ENCODE measurements around the gene IMPDH1.

IMPDH1 gene

DNA sequence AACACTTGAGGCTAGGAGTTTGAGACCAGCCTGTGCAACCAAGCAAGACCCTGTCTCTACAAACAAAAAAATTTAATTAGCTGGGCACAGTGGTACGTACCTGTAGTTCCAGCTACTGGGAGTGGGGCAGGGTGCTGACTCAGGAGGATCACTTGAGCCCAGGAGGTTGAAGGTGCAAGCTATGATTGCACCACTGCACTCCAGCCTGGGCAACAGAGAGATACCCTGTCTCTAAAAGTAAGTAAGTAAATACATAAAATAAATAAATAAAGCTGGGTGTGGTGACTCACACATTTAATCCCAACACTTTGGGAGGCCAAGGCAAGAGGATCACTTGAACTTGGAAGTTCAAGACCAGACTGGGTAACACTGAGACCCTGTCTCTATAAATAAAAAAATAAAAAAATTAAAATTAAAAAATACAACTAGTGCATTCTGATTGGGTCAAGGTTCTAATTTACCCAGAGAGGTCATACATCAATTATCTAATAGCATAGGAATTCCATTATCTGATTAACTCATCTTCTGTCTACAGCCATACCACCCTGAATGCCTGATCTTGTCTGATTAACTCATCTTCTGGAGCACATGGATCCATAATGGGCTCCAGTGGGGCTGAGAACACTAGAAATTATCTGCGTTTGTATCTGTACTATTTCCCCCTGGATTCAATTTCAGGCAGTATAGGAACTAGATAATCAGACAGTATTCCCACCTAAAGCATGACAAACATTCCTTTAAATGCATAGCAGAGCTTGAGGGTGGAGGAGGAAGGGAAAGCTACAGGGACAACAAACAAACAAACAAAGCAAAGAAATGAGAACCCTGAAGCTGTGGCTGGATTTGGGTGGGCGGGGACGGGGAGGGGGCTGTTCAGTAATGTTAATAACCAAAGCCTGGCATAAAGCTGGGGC is 24.9 kb upstream of the IMPDH1 start:
- Histone ChIP-seq H3K27ac (ENCODE audit: low read depth in 2 of 2, low read length in 2 of 2) (no peak overlapping the region), H3K36me3 (ENCODE audit: control insufficient read depth in 2 of 2, insufficient read depth in 2 of 2, low read length in 2 of 2) (no peaks in the 10 kb centered on the region), H3K4me3 (ENCODE audit: low read length in 2 of 2) (no peak overlapping the region), H3K27me3 (ENCODE audit: control insufficient read depth in 2 of 2, insufficient read depth in 2 of 2, low read length in 2 of 2) (no peaks in the 10 kb centered on the region), H3K4me1 (ENCODE audit: control insufficient read depth in 2 of 2, insufficient read depth in 2 of 2, low read length in 2 of 2) (no peaks in the 10 kb centered on the region), H3K9ac (ENCODE audit: low read depth in 1 of 2, low read length in 2 of 2) (no peak overlapping the region), H3K9me3 (ENCODE audit: control insufficient read depth in 2 of 2, low read length in 2 of 2) (no peaks in the 10 kb centered on the region)

DNA sequence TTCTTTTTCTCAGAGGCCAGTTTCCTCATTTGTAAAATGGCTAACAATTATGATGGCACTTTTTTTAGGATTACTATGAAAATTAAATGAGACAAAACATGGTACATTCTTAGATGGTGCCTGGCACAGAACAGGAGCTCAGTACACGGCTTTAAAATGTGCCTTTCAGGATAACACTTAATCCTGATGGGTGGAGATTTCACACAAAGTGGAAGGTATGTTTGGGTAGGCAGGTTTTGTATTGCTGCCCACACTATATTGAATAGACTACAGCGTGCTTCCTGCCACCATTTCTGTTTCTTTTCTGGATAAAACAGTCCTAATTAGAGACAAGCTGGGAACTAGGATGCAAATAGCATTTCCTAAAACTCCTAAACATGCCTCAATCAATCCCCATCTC is 22.0 kb upstream of the IMPDH1 start:
- H3K27ac ChIP-seq (ENCODE audit: low read depth in 2 of 2, low read length in 2 of 2) = no peak overlapping the region
- H3K9ac ChIP-seq (ENCODE audit: low read depth in 1 of 2, low read length in 2 of 2) = no peak overlapping the region
- H3K4me1 ChIP-seq (ENCODE audit: control insufficient read depth in 2 of 2, insufficient read depth in 2 of 2, low read length in 2 of 2) = peaks cover 0 to 2% of the 10 kb centered on the region in 2 donors
- H3K27me3 ChIP-seq (ENCODE audit: control insufficient read depth in 2 of 2, insufficient read depth in 2 of 2, low read length in 2 of 2) = no peaks in the 10 kb centered on the region
- H3K4me3 ChIP-seq (ENCODE audit: low read length in 2 of 2) = no peak overlapping the region
- no peaks in the 10 kb centered on the region for H3K9me3 ChIP-seq (ENCODE audit: control insufficient read depth in 2 of 2, low read length in 2 of 2)
- no peaks in the 10 kb centered on the region for H3K36me3 ChIP-seq (ENCODE audit: control insufficient read depth in 2 of 2, insufficient read depth in 2 of 2, low read length in 2 of 2)

DNA sequence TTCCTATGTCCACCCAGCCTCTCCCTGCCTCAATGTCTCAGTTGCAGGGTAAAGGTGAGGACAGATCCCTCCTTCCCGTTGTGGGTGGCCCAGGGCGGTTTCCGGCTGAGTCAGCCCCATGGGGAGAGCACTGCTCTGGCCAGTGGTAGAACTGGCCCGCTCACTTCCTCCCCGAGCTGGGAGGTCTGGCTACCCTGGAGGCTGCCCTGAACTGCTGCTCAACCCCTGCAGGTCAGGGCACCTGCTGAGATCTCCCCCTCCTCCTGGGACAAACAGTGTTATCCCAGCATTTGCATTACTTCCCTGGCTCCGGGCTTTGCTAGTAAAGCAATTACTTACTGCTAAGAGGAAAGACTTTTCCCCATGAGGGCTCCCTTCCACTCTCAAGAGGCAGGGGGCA is 21.4 kb upstream of the IMPDH1 start:
- H3K9ac ChIP-seq (ENCODE audit: low read depth in 1 of 2, low read length in 2 of 2) = no peak overlapping the region
- H3K36me3 ChIP-seq (ENCODE audit: control insufficient read depth in 2 of 2, insufficient read depth in 2 of 2, low read length in 2 of 2) = no peaks in the 10 kb centered on the region
- H3K4me3 ChIP-seq (ENCODE audit: low read length in 2 of 2) = no peak overlapping the region
- peaks cover 0 to 2% of the 10 kb centered on the region in 2 donors for H3K4me1 ChIP-seq (ENCODE audit: control insufficient read depth in 2 of 2, insufficient read depth in 2 of 2, low read length in 2 of 2)
- no peaks in the 10 kb centered on the region for H3K9me3 ChIP-seq (ENCODE audit: control insufficient read depth in 2 of 2, low read length in 2 of 2)
- no peaks in the 10 kb centered on the region for H3K27me3 ChIP-seq (ENCODE audit: control insufficient read depth in 2 of 2, insufficient read depth in 2 of 2, low read length in 2 of 2)
- no peak overlapping the region for H3K27ac ChIP-seq (ENCODE audit: low read depth in 2 of 2, low read length in 2 of 2)

DNA sequence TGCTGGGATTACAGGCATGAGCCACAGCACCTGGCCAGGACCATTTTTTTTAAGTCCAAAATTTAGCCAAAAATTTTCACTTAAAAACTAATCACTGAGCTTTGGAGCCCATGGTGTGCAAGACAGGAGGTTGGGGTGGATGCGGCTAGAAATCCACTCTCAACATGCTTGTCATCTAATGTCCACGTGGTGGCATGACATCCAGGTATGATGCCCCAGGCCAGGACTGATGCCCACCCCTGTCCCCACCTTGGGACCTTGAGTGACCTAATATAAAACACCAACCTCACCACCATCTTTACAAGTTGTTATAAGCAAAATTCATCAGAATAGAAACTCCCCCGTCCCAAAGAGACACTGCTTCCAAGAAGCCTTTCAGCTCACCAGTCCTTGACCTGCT is 20.4 kb upstream of the IMPDH1 start:
- no peak overlapping the region for H3K4me3 ChIP-seq (ENCODE audit: low read length in 2 of 2)
- H3K9ac ChIP-seq (ENCODE audit: low read depth in 1 of 2, low read length in 2 of 2) = no peak overlapping the region
- no peaks in the 10 kb centered on the region for H3K36me3 ChIP-seq (ENCODE audit: control insufficient read depth in 2 of 2, insufficient read depth in 2 of 2, low read length in 2 of 2)
- no peak overlapping the region for H3K27ac ChIP-seq (ENCODE audit: low read depth in 2 of 2, low read length in 2 of 2)
- H3K4me1 ChIP-seq (ENCODE audit: control insufficient read depth in 2 of 2, insufficient read depth in 2 of 2, low read length in 2 of 2) = peaks cover 0 to 2% of the 10 kb centered on the region in 2 donors
- H3K27me3 ChIP-seq (ENCODE audit: control insufficient read depth in 2 of 2, insufficient read depth in 2 of 2, low read length in 2 of 2) = no peaks in the 10 kb centered on the region
- no peaks in the 10 kb centered on the region for H3K9me3 ChIP-seq (ENCODE audit: control insufficient read depth in 2 of 2, low read length in 2 of 2)

DNA sequence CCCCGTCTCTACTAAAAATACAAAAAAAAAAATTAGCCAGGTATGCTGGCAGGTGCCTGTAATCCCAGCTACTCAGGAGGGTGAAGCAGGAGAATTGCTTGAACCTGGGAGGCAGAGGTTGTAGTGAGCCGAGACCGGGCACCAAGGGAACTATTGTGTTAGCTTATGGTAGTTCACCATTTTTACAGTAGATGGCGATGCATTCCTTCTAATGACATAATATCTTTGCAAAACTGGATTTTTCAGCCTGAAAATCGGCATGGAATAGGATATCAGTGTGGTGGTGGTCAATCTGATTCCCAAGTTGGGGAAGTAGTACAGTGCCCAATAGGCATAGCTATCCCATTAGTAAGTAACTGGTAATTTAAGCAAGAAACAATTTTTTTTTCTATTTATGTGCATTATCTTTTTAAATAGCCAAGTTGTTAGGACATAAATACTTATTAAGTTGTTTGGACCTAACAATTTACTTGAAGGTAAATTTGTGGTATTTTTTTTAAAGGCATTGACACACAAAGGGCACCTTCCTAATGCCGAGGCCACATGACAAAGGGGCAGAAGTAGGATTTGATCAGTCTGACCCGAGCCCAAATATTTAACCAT is 17.6 kb upstream of the IMPDH1 start:
- H3K27ac ChIP-seq (ENCODE audit: low read depth in 2 of 2, low read length in 2 of 2) = no peak overlapping the region
- H3K9me3 ChIP-seq (ENCODE audit: control insufficient read depth in 2 of 2, low read length in 2 of 2) = no peaks in the 10 kb centered on the region
- H3K4me1 ChIP-seq (ENCODE audit: control insufficient read depth in 2 of 2, insufficient read depth in 2 of 2, low read length in 2 of 2) = peaks cover 0 to 2% of the 10 kb centered on the region in 2 donors
- H3K4me3 ChIP-seq (ENCODE audit: low read length in 2 of 2) = no peak overlapping the region
- no peaks in the 10 kb centered on the region for H3K36me3 ChIP-seq (ENCODE audit: control insufficient read depth in 2 of 2, insufficient read depth in 2 of 2, low read length in 2 of 2)
- no peak overlapping the region for H3K9ac ChIP-seq (ENCODE audit: low read depth in 1 of 2, low read length in 2 of 2)
- H3K27me3 ChIP-seq (ENCODE audit: control insufficient read depth in 2 of 2, insufficient read depth in 2 of 2, low read length in 2 of 2) = no peaks in the 10 kb centered on the region

DNA sequence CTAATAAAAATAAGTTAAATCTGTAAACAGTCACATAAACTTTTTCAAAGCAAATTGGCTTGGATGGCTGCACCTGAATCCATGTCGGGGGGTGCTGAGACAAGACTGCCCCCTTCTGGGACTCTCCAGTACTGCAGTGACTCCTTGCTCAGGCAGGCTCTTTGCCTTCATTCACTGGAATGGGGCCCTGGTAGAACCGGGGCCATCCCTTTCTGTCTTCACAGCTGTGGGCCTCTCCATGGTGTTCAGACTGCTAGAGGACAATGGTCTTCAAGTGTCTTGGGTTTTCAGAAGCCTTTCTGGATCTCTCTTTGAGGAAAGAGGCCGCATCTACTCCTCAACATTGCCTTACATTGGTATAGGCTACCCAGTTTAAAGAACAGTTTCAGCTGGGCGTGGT is 16.1 kb upstream of the IMPDH1 start:
- Histone ChIP-seq H3K9me3 (ENCODE audit: control insufficient read depth in 2 of 2, low read length in 2 of 2) (no peaks in the 10 kb centered on the region), H3K9ac (ENCODE audit: low read depth in 1 of 2, low read length in 2 of 2) (no peak overlapping the region), H3K27me3 (ENCODE audit: control insufficient read depth in 2 of 2, insufficient read depth in 2 of 2, low read length in 2 of 2) (no peaks in the 10 kb centered on the region), H3K27ac (ENCODE audit: low read depth in 2 of 2, low read length in 2 of 2) (no peak overlapping the region), H3K4me1 (ENCODE audit: control insufficient read depth in 2 of 2, insufficient read depth in 2 of 2, low read length in 2 of 2) (peaks cover 0 to 2% of the 10 kb centered on the region in 2 donors), H3K4me3 (ENCODE audit: low read length in 2 of 2) (no peak overlapping the region), H3K36me3 (ENCODE audit: control insufficient read depth in 2 of 2, insufficient read depth in 2 of 2, low read length in 2 of 2) (no peaks in the 10 kb centered on the region)

DNA sequence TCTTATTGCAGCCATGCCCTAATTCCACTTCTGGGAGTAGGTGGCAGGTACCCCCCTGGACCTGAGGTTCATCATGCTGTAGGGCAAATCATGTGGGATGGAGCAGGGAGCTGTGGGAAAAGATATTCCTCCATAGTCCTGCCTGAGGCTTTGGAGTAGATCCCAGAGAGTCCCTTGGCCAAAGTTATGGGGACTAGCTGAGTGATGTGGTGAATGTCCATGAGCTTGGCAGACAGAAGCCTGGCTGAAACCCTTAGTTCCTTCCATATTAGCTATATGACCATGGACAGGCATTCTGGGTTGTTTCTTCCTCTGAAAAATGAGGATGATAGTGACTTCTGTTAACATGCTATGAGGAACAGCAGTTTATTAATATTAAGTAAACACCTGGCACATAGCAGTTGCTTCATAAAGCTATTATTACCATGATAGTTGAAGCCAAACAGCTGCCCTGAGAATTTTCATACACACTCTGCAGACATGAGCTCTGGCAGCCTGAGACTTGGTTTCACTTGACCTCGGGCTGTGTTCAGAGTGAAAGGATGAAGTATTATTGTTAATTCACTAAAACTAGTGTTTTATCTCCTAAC is 15.0 kb upstream of the IMPDH1 start:
- no peak overlapping the region for H3K9ac ChIP-seq (ENCODE audit: low read depth in 1 of 2, low read length in 2 of 2)
- no peaks in the 10 kb centered on the region for H3K27me3 ChIP-seq (ENCODE audit: control insufficient read depth in 2 of 2, insufficient read depth in 2 of 2, low read length in 2 of 2)
- no peak overlapping the region for H3K4me3 ChIP-seq (ENCODE audit: low read length in 2 of 2)
- H3K27ac ChIP-seq (ENCODE audit: low read depth in 2 of 2, low read length in 2 of 2) = no peak overlapping the region
- H3K4me1 ChIP-seq (ENCODE audit: control insufficient read depth in 2 of 2, insufficient read depth in 2 of 2, low read length in 2 of 2) = peaks cover 0 to 2% of the 10 kb centered on the region in 2 donors
- H3K36me3 ChIP-seq (ENCODE audit: control insufficient read depth in 2 of 2, insufficient read depth in 2 of 2, low read length in 2 of 2) = no peaks in the 10 kb centered on the region
- H3K9me3 ChIP-seq (ENCODE audit: control insufficient read depth in 2 of 2, low read length in 2 of 2) = no peaks in the 10 kb centered on the region

DNA sequence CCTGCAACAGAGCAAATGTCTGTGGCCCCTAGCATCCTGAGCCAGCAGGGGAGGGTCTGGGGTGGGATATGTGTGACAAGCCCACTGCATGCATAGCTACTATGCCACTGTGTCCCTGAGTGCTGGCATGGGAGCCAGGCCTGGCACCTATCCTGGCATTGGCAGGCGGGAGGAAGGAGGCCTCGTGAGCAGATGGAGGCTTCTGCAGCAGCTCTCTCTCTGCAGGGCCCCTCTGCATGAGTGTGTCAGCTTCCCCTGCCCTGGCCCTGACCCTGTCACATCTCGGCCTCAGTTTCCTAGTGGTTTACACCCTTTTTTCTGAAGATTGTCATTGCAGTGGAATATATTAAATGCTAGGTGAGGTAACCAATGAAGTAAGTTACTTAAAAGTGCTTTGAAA is 13.1 kb upstream of the IMPDH1 start:
- no peaks in the 10 kb centered on the region for H3K9me3 ChIP-seq (ENCODE audit: control insufficient read depth in 2 of 2, low read length in 2 of 2)
- H3K36me3 ChIP-seq (ENCODE audit: control insufficient read depth in 2 of 2, insufficient read depth in 2 of 2, low read length in 2 of 2) = no peaks in the 10 kb centered on the region
- H3K4me1 ChIP-seq (ENCODE audit: control insufficient read depth in 2 of 2, insufficient read depth in 2 of 2, low read length in 2 of 2) = peaks cover 0 to 2% of the 10 kb centered on the region in 2 donors
- H3K27me3 ChIP-seq (ENCODE audit: control insufficient read depth in 2 of 2, insufficient read depth in 2 of 2, low read length in 2 of 2) = no peaks in the 10 kb centered on the region
- no peak overlapping the region for H3K27ac ChIP-seq (ENCODE audit: low read depth in 2 of 2, low read length in 2 of 2)
- H3K4me3 ChIP-seq (ENCODE audit: low read length in 2 of 2) = no peak overlapping the region
- H3K9ac ChIP-seq (ENCODE audit: low read depth in 1 of 2, low read length in 2 of 2) = no peak overlapping the region

DNA sequence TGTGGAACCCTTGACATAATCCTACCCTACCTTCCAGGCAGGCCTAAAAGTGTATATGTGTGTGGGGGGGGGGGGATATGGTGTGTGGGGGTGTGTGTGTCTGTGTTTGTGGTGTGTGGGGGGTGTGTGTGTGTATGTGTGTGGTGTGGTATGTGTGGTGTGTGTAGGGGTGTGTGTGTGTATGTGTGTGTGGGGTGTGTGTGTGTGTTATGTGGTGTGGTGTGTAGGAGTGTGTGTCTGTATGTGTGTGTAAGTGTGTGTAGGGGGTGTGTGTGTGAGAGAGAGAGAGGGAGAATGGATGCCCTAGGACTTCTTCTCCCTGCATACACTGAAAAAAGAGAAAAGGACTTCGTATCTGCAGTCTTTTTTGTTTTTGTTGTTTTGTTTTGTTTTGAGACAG is 12.3 kb upstream of the IMPDH1 start:
- H3K9ac ChIP-seq (ENCODE audit: low read depth in 1 of 2, low read length in 2 of 2) = no peak overlapping the region
- peaks cover 0 to under 1% of the 10 kb centered on the region in 2 donors for H3K27me3 ChIP-seq (ENCODE audit: control insufficient read depth in 2 of 2, insufficient read depth in 2 of 2, low read length in 2 of 2)
- H3K4me1 ChIP-seq (ENCODE audit: control insufficient read depth in 2 of 2, insufficient read depth in 2 of 2, low read length in 2 of 2) = no peaks in the 10 kb centered on the region
- H3K4me3 ChIP-seq (ENCODE audit: low read length in 2 of 2) = no peak overlapping the region
- H3K9me3 ChIP-seq (ENCODE audit: control insufficient read depth in 2 of 2, low read length in 2 of 2) = no peaks in the 10 kb centered on the region
- no peak overlapping the region for H3K27ac ChIP-seq (ENCODE audit: low read depth in 2 of 2, low read length in 2 of 2)
- H3K36me3 ChIP-seq (ENCODE audit: control insufficient read depth in 2 of 2, insufficient read depth in 2 of 2, low read length in 2 of 2) = no peaks in the 10 kb centered on the region

DNA sequence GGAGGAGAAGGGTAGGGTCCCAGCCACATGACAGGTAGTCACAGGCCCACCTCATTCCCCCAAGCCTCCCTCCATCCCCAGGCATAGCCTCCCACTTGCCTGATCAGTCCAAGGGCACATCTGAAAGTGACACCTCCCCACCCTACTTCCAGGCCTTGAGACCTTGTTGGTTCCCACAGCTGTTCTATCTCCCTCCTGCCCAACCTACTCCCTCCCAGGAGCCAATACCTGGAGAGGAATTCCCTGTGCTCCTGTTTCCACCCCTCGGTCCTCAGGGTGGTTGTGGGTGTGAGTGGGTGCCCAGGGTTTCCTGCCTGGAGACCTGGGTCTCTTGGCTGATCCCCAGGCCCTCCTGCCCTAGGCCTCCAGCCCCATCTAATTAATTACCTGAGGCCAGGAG is 11.6 kb upstream of the IMPDH1 start:
- no peaks in the 10 kb centered on the region for H3K36me3 ChIP-seq (ENCODE audit: control insufficient read depth in 2 of 2, insufficient read depth in 2 of 2, low read length in 2 of 2)
- no peaks in the 10 kb centered on the region for H3K9me3 ChIP-seq (ENCODE audit: control insufficient read depth in 2 of 2, low read length in 2 of 2)
- no peak overlapping the region for H3K4me3 ChIP-seq (ENCODE audit: low read length in 2 of 2)
- H3K27ac ChIP-seq (ENCODE audit: low read depth in 2 of 2, low read length in 2 of 2) = no peak overlapping the region
- no peaks in the 10 kb centered on the region for H3K4me1 ChIP-seq (ENCODE audit: control insufficient read depth in 2 of 2, insufficient read depth in 2 of 2, low read length in 2 of 2)
- no peak overlapping the region for H3K9ac ChIP-seq (ENCODE audit: low read depth in 1 of 2, low read length in 2 of 2)
- peaks cover 0 to 2% of the 10 kb centered on the region in 2 donors for H3K27me3 ChIP-seq (ENCODE audit: control insufficient read depth in 2 of 2, insufficient read depth in 2 of 2, low read length in 2 of 2)

Measured in mucosa of rectum (tissue), 2 donors.